Stimulated activated CD8-positive, alpha-beta memory T cell treated with anti-CD3 and anti-CD28 coated beads, Interleukin-2, amount 100 ng/mL, for 48 hours (primary cell): ENCODE measurements around the gene VPS35.
"Not testable (repeated sequence)": the region's sequence is repeated elsewhere in the genome, so short reads cannot be mapped to it uniquely, and the experiment has no call there.

Source experiments
- DNase-seq, 2 donors: peaks; one replicate each; pipeline ENCODE4 v3.0.0-alpha.2; 2020; ENCODE audit warnings: low read depth in 2 of 2

Gene VPS35

DNA sequence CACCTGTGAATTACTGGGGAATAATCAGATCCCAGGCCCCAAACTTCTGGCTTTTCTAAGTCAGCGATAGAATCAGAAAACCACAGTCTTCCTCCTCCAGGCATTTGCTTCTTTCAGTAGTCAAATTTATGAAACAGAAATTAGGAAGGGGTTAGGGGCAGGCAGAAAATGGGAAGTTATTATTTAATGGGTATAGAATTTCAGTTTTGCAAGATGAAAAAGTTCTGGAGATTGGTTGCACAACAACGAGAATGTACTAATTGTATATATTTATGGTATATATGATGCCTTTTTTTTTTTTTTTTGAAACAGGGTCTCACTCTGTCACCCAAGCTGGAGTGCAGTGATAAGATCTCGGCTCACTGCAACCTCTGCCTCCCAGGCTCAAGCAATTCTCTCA lies 23.9 kb upstream of the VPS35 start:
- DNase-seq, result no peak

DNA sequence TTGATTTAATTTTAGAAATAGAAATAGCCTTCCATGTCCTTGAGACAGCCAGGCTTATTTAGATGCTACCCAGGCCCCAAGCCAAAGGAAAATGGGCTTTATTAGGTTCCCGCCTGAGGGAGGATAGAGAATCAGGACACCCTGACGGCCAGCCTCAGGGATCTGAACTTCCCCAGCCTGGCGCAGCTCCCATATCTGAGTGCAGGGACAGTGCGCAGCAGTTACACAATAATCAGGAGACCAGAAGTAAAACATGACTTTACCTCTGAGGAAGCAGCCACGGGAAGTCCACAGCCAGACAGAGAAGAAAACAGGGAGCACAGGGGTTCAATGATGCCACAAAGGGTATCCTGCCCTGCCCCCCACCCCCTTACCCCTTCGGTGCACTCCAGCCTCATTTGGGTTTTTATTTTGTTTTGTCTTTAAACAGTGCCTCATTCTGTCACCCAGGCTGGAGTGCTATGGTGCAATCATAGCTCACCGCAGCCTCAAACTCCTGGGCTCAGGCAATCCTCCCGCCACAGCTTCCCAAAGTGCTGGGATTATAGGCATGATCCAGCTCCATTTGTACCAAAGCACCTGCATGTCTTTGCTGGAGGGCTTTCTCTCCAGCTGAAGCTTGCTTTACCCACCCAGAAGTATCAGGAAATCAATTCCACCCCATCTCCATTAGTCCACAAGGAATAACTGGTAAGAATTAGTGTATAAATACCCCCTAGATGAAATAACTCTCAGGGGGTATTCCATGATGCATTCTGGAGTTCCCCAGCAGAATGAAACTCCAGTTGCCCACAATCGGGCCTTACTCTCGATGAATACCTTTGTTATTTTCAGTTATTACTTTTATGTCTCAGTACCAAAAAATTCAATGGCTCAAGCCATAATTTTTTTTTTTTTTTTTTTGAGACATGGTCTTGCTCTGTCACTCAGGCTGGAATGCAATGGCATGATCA lies 22.4 kb upstream of the VPS35 start:
- no peak for DNase-seq

DNA sequence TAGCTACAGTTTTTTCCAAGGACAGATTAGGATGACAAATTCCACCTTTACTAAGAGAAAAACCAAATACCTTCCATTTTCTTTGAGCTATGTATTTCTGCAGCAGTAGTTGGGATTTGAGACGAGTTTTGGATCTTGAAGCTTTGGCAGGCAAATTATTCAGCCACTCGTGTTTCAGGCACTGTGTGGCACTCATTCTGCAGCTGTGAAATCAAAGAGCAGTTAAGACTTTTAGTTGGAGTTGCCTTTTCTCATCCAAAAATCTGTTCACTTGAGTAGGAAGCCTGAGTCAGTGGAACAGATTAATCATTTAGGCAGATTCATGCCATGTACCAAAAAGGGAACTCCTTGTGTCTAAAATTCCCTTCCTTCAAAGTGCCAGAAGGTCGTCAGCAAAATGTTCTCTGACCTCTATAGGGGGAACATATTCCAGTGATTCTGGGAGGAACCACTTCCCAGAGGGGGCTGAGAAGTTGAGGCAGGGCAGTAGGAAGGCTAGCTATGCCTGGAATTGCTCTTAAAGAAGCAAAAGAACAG lies 20.6 kb upstream of the VPS35 start:
- DNase-seq, result no peak

DNA sequence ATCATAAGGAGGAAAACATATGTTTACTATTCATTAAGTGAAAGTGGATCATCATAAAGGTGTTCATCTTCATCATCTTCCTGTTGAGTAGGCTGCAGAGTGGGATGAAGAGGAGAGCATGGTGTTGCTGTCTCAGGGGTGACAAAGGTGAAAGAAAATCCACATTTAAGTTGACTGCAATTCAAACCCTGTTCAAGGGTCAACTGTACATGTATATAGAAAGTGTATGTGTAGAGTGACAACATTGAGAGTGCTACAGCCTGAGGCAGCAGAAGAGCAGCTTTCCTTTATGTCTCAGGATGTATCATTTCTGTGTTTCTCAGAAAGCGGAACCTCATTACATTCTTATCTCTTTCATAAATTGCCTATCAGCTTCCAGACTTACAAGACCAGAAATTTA lies 17.7 kb upstream of the VPS35 start:
- no peak for DNase-seq

DNA sequence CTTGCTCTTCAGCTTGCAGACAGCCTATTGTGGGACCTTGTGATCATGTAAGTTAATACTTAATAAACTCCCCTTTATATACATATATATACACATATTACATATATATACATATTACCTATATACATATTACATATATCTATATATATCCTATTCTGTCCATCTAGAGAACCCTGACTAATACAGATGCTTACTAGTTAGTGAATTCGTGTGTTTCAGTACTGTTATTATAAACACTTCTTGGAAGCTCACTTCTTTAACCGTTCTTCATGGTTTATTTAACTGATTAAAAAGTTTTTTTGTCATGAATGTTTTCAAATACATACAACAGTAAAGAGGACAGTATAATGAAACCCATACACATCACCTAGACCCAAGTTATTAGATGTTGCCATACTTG lies 13.1 kb upstream of the VPS35 start:
- no peak for DNase-seq

DNA sequence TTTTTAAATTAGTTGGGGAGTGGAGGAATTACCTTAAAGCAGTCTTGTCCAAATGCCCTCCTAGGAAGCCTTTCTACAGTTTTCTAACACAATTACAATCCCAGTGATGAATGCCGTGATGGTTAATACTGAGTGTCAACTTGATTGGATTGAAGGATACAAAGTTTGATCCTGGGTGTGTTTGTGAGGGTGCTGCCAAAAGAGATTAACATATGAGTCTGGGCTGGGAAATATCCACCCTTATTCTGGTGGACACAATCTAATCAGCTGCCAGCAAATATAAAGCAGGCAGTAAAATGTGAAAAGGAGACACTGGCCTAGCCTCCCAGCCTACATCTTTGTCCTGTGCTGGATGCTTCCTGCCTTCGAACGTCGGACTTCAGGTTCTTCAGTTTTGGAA lies 12.6 kb upstream of the VPS35 start:
- DNase-seq, result no peak

DNA sequence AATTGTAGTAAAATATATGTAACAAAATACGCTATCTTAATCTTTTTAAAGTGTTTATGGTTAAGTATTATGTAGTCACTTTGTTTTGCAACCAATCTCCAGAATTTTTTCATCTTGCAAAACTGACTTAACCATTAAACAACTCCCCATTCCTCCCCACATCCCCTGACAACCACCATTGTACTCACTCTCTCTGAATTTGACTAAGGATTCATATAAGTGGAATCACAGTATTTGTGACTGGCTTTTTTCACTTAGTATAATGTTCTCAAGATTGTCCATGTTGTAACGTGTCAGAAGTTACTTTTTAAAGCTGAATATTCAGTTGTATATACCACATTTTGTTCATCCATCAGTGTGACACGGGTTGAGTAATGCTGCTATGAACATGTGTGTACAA lies 11.1 kb upstream of the VPS35 start:
- no peak for DNase-seq

DNA sequence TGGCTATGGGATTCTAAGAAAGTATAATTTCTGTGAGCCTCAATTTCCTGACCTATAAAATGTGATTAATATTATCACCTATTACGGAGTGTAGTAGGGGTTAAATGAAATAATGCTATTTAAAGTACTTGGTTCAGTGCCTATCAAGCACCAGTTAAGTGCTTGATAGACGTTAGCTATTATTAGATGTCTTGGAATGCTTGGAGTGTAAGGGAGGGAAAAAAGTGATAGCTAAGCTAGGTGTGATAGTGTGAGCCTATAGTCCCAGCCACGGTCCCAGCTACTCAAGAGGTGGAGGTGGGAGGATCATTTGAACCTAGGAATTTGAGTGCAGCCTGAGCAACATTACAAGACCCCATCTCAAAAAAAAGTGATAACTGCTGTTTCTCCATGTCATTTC lies 8.0 kb upstream of the VPS35 start:
- DNase-seq, result no peak

DNA sequence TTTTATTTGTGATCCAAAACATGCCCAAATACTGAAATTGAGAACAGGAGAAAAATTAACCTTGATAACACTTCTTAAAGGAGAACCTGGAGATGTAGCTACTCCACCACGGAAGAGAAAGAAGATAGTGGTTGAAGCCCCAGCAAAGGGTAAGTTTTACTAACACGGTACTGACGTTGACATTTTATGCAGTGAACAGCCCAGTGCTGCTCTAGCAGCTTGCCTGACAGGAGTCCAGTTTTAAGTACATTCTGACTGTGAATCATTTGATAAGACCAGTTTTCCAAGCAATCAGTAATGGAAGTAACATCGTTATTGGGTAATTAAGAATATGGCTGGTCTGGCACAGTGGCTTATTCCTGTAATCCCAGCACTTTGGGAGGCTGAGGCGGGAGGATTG lies 7.0 kb upstream of the VPS35 start:
- DNase-seq, result no peak

DNA sequence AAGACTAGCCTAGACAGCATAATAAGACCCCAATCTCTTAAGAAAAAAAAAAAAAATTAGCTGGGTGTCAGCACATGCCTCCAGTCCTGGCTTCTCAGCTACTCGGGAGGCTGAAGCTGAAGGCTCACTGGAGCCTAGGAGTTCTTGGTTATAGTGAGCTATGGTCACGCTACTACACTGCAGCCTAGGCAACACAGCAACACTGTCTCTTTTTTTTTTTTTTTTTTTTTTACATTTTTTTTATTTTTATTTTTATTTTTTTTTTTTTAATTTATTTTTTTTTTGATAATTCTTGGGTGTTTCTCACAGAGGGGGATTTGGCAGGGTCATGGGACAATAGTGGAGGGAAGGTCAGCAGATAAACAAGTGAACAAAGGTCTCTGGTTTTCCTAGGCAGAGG lies 4.6 kb upstream of the VPS35 start:
- no peak for DNase-seq

DNA sequence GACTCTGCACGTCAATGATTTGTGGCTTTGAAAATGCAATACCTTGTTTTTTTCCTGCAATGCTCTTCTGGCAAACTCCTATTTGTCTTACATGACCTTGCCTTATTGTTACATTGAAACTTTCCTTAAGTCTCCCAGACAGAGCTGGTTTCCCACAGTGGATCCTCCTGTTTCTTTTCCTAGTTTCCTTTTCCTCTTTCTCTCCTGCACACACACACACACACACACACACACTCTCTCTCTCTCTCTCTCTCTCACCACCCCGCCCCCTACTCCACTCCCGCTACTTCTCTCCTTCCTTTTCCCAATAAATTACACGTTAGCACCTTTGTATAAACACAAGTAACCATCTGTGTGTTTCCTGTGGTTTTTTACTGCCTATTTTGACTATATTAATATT lies 2.7 kb upstream of the VPS35 start:
- DNase-seq, result no peak

DNA sequence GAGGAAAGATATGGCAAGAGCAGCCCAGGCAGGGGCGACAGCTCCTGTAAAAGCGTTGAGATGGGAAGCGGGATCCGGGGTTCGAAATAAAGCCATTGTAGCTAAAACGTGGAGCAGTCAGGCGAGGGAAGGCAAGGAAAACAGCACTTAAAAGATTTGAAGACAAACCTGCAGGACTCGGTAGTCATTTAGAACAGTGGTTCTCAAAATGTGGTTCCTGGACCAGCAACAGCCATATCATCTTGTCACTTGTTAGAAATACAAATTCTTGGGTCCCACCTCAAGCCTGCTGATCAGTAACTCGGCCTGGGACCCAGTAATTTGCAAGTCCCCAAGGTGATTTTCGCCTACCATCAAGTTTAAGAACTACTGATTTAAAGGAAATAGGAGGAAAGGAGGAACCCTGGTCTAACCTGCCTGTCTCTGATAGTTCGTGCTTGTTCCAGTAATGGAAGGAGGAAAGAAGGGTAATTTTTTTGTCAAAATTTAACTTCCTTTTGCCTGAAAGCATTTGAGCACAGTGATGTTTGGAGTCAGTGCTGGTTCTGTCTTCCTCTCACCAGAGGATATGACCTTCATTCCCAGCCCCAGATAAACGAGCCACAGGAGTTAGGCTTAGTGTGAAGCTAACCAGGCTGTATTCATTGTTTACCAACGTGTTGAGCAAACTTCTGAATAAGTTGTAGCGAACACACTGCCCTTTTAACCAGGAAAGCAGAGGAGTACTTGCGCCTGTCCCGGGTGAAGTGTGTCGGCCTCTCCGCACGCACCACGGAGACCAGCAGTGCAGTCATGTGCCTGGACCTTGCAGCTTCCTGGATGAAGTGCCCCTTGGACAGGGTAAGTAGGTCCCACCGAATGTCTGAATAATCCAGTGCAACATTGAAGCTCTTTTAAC lies 1.6 kb upstream of the VPS35 start:
- no peak for DNase-seq

DNA sequence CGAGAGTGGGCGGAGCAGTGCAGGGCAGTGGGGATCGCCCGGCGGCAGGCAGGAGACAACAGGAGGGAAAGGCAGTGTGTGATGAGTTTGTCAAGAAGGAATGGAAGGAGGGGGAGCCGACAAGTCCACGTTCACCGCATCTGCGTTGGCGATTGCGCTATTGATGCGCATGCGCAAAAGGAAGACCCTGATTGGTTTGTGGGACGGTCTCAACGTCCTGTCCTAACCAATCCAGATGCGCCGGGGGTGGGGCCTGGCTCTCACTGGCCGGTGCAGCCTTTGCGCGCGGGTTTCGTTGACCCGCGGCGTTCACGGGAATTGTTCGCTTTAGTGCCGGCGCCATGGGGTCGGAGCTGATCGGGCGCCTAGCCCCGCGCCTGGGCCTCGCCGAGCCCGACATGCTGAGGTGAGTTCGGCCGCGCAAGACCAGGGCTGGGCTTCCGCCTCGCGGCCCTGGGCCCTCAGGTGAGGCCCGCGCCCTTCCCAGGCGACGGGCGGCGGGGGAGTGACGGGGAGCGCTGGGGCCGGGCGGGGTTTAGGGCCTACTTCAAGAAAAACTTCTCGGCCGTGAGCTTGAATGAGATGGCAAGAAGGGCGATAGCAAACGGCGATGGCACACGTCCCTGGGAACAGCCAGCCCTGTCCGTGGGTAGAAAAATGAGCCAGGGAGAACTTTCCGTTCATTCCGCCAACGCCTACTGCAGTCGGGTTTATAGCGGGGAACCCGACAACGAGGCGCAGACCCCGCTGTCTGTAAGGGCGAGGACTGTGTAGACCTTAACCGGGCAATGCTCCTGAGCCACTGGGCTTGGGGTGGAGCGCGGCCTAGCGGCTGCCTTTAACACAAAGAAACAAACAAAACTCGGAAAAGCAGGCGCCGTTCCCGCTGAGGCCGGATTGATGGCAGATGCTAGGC lies 645 bp upstream of the VPS35 start, which contains the start of gene ORC6:
TSS of gene ORC6 (plus strand) at position 295 of the 916 bp plus-strand sequence. CDS start at position 342, 47 bp downstream.
- peak; percentile 97 for DNase-seq

DNA sequence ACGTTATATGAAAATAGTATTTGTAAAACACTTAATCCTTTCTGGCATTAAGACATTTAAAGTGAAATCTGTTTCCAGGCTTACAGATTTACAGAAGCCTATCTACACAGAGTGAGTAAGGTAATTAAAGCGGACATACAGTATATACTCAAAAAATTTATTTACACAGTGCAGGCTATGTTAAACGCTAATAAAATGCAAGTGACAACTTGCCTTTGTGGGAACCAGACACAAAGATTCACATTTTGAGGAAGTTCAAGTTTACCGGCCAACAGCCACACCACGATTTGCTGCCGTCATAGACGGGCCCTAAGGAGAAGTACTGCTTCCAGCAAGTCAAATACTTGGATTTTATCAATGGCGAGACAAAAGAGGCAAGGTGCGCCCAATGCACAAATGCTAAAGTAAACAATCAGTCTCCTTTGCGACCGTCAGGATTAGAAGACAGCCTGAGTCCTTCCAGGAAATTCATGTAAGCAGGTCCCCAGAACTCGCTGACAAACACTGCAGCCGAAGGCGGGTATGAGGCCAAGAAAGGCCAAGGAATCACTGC lies 801 bp downstream of the VPS35 start:
- no peak for DNase-seq

DNA sequence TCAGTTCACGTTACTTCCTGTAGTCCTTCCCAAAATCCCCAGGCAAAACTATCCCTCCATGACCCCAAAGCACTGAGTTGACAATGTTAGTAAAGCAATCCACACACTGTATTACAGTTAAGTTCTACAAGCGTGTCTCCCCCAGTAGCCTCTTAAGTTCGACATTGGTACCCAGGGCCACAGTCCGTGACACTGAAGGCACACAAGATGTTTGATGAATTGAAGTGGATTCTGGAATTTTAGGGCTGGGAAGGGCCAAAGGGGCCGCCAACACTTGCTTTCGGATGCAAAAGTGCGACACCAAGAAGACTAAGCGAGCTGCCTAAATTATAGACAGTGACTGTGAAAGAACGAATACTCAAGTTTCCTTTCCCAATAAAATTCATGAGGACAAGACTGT lies 1.5 kb downstream of the VPS35 start:
- DNase-seq, result no peak

DNA sequence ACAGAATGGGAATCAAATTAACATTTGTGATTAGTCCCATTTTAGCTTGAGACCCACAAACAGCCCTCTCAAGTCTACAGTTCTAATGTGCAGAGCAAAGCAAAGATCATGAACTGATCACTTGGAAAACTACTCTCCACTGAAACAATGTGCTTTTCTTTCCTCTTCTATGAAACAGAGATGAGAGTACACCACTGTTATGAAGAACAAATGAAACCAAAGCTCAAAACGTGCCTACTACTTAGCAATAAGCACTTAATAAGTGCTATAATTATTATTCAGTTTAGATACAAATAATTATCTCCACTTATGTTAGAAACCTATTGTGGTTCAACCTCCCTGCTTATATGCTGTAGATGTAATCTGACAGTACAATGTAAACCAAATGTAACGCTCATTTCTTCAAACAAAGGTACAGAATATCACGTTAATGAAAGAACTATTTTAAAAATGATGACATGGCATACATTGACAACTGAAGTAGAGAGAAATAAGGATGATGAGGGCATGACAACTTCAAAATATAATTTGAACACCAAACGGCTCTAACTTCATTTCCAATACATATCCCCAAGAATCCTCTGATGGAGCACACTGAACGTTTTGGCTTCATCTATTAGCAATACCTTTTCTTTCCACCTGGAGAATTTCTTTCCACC lies 2.0 kb downstream of the VPS35 start:
- no peak for DNase-seq

DNA sequence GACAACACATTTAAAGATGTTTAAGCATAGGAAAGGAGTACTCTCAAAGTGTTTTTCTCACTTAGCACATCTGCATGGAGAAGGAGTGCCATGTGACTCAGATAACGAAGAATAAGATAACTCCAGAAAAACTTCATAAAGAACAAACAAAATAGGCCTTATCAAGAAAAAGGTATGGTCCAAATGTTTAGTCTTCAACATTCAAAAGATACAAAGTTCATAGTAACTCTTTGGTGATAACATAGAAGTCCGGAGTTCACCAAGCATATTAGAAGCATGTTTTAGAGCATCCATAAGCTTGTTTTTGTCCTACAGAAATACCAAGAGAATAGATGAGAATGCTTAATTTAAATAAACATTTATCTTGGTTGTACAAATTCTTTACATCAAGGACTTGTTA lies 7.1 kb downstream of the VPS35 start:
- DNase-seq, result not testable (repeated sequence)

DNA sequence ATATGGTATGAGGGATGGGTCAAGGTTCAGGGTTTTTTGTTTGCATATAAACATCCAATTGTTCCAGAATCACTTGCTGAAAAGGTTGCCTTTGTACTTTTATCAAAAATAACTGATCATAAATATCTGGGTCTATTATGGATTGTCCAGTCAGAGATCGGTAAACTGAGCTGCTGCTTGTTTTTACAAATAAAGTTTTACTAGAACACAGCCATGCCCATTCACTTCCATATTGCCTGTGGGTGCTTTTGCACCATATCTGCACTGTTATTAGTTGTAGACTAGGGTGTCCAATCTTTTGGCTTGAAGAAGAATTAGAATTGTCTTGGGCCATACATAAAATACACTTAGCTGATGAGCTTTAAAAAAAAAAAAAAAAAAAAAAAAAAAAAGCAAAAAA lies 11.0 kb downstream of the VPS35 start:
- DNase-seq, result not testable (repeated sequence)

DNA sequence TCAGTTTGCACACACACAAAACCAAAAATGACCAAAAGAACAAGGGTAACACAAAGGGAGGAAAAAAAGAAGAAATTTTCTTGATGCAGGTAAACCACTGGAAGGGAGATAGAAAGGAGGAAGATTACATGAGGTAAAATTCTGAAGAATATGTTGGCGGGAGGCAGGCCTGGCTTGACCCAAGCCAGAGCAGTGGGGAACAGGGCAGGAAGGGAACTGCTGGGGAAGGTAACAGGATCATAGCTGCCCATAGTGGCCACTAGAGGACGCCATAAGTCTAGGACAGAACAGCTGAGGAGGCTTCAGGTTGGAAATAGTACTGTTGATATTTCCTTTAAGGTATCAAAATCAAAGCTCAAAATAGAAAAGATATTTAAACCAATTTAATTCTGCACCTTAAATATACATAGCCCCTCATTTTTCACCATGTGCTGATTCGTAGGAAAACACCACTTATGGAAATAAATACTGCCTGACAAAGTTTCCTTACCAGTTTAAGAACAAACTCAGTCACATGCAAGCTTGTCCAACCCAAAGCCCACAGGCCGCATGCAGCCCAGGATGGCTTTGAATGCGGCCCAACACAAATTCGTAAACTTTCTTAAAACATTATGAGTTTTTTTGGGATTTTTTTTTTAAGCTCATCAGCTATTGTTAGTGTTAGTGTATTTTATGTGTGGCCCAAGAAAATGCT lies 15.5 kb downstream of the VPS35 start:
- peak in 1 of 2 donors; percentile 20 for DNase-seq

DNA sequence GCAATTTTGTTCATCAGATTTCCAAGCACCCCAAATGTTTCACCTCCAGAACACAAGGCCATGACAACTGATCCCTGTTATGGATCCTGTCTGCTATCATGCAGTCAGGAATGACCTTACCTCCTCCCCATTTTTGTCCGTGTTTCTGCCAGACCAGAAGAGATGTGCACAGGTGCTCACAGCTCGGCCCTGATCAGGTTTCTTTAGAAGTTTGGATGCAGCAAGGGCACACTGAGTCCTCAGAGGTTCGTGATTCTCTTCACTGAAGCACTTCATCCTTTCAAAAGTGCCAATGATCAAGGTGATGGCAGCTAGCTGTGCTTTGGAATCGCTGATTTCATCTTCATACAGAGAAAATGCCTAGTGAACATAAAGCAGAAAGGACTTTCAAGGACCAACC lies 26.9 kb downstream of the VPS35 start:
- DNase-seq, result no peak
